CD4-positive, alpha-beta T cell treated with Interleukin-12 subunit alpha and Interleukin-12 subunit beta, for 1 hour (primary cell): ENCODE results near the gene ANKS6.
"Not testable (repeated sequence)": the region's sequence is repeated elsewhere in the genome, so short reads cannot be mapped to it uniquely, and the experiment has no call there.

Experiments
- DNase-seq: peaks from one replicate; pipeline ENCODE4 v3.0.0-alpha.2; 2020

Gene ANKS6

DNA sequence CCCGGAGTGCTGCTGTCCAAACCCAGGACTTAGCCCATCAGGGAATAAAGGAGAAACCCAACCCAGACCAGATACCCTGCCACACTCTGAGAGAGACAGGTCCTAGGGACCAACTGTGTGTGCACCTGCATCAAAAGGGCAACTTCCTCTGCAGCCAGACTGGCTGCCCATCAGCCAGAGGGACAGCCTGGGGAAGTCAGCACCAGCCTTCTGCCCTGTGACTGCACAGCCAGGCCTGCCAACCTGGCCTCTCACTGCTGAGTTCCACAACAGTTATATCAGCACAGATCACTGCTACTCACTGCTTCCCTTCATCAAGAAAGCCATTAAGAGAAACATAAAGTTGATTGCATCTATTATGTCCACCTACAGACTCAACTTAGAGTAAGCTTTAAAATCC is 105.7 kb downstream of the ANKS6 start:
- no peak for DNase-seq

GRCh38 chr9:98688710-98689495 is 107.5 kb downstream of the ANKS6 start:
- DNase-seq = no peak

GRCh38 chr9:98687911-98688310 is 108.4 kb downstream of the ANKS6 start:
- DNase-seq = no peak

- DNase-seq = no peak
Observed at GRCh38 chr9:98686961-98687855, 109.1 kb downstream of the ANKS6 start.

DNA sequence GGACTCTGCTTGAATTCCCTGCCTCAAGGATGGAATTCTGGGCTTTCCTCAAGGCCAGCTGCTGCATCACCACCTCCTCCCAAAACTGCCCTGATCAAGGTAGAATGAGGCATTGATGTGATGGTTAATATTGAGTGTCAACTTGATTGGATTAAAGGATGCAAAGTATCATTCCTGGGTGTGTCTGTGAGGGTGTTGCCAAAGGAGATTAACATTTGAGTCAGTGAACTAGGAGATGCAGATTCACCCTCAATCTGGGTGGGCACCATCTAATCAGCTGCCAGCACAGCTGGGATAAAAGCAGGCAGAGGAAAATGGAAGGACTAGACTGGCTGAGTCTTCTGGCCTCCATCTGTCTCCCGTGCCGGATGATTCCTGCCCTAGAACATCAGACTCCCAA is 111.5 kb downstream of the ANKS6 start:
- DNase-seq = not testable (repeated sequence)
